ENCODE data around the gene CACYBP.
"Not testable (repeated sequence)": the region's sequence is repeated elsewhere in the genome, so short reads cannot be mapped to it uniquely, and the experiment has no call there.

CACYBP gene

DNA sequence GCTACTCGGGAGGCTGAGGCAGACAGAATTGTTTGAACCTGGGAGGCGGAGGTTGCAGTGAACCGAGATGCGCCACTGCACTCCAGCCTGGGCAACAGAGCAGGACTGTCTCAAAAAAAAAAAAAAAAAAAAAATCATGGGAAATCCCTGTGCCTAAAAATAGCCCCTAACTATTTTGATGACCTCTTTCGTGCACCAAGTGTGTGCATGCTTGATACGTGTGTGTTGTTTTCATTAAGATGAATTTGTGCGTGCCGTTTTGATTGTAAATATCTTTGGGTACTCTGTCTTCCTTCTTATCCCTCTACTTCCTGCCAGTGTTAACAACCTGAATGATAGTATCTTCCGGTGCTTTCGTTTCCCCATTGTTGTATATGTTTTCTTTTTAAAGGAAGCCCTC lies 9.8 kb downstream of the CACYBP start:
- no peak for DNase-seq (ENCODE audit: low spot score)

DNA sequence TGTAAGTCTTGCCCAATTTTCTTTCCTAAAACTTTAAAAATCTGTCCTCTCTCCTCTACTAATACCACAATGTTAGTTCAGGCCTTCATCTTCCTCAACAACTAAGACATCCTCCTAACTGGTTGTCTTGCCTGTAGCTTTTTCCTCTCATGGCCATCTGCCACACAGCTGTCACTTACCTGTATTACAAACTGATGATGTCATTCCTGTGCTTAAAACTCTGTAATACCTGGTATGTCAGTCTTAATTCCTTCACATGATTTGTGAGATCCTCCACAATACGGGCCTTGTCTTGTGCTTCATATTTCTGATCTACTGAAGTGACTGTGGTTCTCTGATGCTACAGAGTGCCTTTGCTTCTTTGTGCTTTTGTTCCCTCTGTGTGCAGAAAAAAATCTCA lies 13.7 kb downstream of the CACYBP start:
- no peak for DNase-seq (ENCODE audit: low spot score)

DNA sequence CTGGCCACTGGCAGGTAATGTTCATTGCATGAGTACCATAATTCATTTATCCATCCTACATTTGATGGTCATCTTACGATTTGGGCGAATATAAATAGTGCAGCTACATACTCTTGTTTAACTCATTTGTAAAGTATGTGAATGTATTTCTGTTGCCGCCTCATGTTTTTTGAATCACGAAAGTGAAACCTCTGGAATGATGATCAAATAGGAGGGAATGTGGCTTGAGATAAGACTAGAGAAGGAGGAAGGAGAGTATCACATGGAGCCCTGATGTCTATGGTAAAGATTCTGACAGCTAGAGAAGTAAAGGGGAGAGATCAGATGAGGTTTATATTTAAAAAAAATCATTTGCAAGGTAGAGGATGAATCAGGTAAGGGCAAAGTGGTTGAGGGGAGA lies 15.5 kb downstream of the CACYBP start:
- no peak for DNase-seq (ENCODE audit: low spot score)

DNA sequence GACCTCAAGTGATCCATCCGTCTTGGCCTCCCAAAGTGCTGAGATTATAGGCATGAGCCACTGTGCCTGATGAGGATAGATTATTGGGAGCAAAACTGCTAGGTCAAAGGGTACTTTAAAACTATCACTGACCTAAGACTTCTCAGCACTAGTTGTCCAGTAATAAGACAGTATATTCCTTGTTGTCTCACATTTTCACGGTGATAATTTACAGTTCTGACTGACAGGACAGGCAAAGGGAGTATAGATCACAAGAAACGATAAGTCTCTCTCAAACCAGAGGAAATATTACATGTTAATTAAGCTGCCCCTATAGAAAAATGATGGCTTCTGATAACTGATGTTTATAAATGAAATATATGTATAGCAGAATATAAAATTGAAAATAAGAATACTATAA lies 19.8 kb downstream of the CACYBP start:
- no peak for DNase-seq (ENCODE audit: low spot score)

DNA sequence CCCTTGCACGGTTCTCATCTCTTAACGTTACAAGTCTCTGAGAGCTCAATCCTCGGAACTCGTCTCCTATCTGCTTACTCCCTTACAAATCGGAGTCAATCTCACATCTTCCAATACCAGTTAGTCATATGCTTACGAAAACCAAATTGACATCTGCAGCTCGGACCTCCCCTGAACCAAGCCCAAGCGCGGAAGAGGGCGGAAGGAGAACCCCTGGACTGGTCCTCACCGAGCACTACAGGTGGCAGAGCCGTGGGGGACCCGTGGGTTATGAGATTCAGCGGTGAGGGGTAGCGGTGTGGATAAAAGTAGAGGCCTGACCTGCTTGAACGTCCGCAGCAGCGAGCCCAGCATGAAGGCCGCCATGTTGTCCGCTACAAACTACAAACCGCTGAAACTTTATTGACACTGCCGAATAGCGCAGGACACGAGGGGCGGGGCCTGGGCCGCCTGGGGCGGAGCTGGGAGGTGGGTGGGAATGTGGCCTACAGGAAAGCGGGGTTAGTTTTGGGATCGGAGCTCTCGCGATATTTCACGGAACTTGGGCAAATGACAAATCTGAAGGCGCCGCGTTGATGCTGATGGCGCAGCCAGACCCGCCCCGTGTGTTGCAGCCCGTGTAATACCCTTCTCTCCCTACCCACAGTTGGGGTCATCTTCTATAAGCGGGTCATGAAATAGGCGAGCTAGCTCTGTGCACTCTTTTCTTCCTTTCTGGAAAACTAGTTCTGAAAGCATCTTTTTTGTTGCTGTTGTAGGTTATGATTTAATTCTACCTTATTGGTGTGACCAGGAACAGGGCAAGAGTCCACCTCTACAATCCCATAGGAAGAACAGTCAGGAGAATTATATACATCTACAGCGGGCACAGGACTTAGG lies 23.5 kb downstream of the CACYBP start, which contains the start of gene MRPS14:
Gene MRPS14, minus strand, starts transcription at position 383 of the 879 bp plus-strand sequence. Its CDS starts 17 bp downstream, at position 366.
- peak; percentile 77 for DNase-seq (ENCODE audit: low spot score)

DNA sequence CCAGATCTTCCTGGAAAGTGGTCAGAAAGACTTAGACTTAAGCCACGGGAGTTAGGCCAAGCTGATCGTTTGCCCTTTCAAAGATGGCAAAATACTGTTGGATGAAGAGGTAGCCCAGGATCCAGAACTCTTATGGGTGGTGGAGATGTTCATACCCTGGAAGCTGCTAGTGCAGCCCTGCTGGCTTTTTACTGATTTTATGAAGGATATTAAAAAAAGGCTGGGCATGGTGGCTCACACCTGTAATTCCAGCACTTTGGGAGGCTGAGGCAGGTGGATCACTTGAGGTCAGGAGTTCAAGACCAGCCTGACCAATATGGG lies 24.1 kb downstream of the CACYBP start:
- not testable (repeated sequence) for DNase-seq (ENCODE audit: low spot score)

DNA sequence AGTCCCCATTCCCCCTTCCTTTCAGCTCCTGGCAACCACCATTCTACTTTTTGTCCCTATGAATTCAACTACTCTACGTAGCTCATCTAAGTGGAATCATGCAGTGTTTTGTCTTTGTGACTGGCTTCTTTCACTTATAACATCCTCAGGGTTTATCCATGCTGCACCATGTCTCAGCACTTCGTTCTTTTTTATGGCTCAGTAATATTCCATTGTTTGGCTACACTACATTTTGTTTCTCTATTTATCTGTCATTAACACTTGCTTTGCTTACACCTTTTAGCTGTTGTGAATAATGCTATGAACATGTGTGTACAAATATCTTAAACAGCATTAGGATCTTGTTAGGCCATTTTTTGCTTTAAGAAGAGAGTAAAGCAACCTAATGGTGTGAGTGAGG lies 25.0 kb downstream of the CACYBP start:
- DNase-seq (ENCODE audit: low spot score): no peak

DNA sequence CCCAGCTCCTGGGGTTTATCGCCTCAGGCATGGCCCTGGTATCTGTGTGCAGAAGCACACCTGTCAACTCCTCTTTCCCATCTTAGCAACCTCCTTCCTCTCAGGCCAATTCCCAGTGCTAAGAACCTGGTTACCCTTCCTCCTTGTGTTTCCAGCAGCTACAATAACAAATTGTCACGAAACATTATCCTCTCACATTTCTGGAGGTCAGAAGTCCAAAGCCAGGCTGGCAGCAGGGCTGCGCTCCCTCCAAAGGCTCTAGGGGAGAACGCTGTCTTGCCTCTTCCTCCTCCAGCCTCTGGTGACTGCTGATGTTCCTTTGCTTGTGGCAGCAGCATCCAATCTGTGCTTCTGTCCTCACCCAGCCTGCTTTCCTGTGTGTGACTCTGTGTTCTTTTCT lies 34.2 kb downstream of the CACYBP start:
- no peak for DNase-seq (ENCODE audit: low spot score)

DNA sequence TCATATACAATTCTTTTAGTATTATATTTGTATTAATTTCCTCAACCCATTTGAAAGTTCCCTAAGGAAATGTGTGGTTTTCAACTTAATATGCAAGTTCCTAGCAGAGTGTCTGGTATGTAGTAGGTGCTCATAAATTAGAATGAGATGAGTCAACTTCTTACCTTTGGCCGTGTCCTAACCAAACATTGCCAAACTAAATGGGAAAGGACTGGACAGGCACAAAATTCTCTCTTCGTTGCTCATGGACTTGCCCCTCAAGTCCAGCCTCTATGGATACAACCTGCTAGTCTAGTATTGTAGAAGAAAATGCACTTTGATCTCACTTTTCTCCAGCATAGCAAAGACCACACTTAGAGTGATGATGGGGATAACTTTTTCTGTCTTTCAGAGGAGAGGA lies 35.0 kb downstream of the CACYBP start:
- DNase-seq (ENCODE audit: low spot score): no peak

DNA sequence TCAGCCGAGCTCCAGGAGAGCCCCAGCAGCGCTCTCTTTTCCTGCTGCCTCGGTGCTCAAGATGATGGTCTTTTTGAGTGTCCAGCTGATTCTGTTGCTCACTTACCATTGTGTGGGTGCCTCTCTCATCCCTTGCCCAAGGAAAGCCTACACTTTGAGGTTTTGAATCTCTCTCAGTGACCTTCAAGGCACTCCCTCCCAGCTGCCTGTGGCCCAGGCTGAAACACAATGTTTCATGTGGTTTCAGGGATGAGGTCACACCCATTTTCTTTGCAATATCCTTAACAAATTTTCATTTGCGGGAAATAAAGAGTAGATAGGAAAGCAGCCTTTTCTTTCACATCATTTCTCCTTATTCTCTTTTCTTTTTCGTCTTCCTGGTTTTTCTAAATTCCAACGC lies 36.1 kb downstream of the CACYBP start:
- DNase-seq (ENCODE audit: low spot score): no peak

DNA sequence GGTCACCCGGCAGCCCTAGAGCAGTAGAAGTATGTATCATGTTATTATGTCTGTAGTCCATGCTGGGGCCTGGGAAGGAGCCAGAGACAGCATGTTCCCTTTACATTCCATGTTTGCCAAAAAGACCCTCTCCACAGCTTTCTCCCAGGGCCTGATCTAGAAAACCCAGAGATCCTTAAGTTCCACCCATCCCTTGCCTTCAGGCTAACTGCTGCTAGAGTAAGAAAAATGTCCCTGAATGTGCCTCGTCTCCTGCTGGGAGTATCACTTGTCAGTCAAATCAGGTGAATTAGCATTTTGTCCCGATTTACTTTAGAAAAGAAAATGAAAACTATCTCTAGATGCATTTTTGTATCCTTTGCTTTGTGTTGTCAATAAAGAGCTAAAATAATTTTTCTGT lies 36.7 kb downstream of the CACYBP start:
- no peak for DNase-seq (ENCODE audit: low spot score)

DNA sequence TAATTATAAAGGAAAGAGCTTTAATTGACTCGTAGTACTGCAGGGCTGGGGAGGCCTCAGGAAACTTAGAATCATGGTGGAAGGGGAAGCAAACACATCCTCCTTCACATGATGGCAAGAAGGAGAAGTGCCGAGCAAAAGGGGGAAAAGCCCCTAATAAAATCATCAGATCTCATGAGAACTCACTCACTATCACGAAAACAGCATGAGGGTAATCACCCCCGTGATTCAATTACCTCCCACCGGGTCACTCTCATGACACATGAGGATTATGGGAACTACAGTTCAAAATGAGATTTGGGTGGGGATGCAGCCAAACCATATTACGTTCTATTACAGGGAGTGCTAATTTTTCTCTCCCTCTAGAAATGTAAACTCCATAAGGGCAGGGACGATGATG lies 37.7 kb downstream of the CACYBP start:
- no peak for DNase-seq (ENCODE audit: low spot score)

DNA sequence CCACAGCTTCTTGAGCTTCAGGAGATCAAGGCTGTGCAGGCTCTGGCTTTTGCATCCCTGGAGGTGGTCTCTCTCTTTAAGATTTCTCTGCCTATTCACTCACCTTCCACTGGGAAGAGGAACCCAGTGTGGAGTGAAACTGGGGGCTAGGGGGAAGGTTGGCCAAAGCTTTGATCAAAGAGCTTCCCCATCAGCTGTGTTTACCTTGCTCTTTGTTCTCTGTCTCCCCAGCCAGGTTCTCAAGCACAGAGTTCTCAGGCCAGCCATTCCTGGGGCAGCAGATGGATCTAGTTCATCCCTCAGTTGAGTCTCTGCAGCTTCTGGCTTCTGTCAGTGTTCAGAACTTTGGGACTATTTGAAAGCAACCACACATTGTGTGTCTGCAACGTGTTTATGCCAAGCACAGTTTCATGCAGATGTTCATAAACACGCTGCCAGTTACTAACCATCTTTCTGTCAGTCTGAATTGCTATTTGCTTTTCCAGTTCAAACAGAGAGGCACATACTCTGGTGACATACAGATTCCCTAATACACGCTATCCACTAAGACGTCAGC lies 40.7 kb downstream of the CACYBP start:
- no peak for DNase-seq (ENCODE audit: low spot score)

DNA sequence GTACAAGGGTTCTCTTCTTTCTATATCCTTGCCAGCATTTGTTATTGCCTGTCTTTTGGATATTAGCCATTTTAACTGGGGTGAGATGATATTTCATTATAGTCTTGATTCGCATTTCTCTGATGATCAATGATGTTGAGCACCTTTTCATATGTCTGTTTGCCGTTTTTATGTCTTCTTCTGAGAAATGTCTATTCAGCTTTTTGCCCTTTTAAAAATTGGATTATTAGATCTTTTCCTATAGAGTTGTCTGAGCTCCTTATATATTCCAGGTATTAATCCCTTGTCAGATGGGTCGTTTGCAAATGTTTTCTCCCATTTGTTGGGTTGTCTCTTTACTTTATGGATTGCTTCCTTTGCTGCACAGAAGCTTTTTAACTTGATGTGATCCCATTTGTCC lies 42.9 kb downstream of the CACYBP start:
- DNase-seq (ENCODE audit: low spot score): no peak

DNA sequence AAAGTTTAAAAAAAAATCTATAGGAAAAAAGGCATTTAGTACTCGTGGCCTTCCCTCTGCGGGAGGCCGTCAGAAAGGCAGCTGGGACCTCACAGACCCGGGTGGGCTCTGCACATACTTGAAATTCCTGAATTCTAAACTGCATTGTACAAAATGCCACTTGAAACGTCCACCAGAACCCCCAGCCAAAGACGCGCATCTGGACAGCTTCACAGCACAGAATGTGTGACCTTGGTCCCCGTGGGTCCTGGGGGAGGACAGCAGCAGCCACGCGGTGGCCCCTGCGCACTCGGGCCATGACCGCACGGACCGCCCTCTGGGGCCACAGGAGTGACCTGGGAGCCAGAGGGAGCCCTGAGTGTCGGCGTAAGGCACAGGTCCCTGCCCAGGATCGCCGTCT lies 44.1 kb downstream of the CACYBP start:
- no peak for DNase-seq (ENCODE audit: low spot score)

DNA sequence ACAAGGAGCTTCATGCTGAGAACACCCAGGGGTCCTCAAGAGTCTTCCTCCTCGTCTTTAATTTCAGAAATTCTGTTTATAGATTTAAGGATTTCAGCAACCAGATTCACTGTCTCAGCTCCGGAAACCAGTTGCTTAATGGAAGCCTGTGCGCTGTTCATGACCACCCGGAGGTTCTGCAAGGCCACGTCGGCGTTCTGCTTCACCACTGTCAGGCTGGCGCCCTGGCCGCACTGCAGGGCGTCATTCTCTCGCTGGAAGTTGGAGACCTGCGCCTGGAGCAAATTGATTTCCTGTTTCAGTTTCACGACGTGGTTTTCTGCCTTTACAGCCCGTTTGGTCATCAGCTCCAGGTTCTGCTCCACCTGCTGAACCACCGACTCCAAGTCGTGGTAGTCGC lies 44.8 kb downstream of the CACYBP start:
- DNase-seq (ENCODE audit: low spot score): not testable (repeated sequence)

DNA sequence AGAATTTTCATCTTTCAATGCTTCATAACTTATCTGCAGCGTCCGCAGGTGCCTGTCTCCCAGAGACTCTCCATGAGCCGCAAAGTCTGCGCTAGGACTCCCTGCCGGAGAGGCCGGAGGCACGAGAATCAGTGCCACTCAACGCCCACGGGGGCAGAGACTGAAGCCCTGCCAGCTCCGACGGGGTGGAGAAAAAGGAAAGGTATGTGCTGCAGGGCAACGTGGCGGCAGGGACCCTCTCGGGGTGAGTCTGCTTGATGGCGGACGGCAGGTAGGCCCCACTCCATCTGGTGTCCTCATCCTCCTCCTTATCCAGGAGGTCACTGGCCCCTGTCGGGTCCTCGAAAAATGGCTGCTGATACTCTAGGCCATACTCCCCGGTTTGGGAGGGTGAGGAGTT lies 45.4 kb downstream of the CACYBP start:
- no peak for DNase-seq (ENCODE audit: low spot score)

DNA sequence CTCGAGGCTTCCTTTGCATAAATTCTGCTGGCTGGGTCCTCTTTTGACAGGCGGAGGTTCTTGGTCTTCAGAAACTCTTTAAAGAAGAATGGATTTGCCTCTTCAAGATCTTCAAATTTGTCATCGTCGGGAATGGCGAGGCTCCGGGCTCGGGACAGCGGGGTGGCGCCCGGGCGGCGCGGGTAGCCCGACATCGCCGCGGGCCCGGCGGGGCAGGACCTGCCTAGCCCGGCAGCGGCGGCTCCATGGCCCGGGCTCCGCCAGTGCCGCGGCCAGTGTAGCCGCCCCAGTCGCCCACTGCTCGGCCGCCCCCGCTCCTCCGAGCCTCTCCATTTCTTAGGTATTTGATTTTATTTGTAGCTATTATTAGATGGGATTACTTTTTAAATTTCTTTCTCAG lies 45.8 kb downstream of the CACYBP start:
- no peak for DNase-seq (ENCODE audit: low spot score)

DNA sequence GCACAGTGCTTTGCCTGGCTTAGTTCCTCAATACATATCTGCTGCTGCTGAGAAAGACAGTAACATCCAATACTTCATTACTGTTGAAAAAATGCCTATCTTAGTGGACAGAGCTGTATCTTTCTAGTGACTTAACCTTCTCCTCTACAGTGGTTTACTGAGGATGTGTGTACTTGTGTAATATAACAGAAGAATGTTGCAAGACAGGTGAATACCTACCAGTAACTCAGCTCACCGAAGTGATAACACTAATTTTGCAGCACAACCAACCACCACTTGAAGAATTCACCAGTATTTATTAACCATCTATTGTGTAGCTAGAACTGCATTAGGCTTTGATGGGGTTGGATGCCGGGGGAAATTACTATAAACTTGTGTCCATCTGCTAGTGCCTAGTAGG lies 51.2 kb downstream of the CACYBP start:
- DNase-seq (ENCODE audit: low spot score): no peak

DNA sequence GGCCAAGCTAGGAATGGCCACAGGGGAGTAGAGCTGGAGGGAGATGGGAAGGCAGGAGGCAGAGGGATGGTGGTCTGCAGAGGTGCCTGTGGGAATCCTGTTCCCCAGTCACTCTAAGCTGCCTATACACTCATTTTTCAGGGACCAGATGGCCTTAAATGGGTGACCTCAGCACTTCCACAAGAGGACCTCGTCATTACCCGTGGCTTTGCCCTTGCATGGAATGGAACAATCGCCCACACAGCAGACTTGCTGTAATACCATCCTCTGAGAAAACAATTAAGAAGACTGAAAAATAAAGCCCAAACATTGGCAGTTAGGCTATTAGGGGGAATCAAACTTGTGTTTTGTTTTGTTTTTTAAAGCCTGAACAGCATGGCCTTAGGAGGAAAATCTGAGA lies 55.0 kb downstream of the CACYBP start:
- DNase-seq (ENCODE audit: low spot score): no peak

Measured in HuH-7 (cell line).